SH-SY5Y (cell line): ENCODE results near the gene IL22RA1.

ENCODE experiments used
- GATA2 ChIP-seq: IDR thresholded peaks from 2 replicates; pipeline ENCODE4 v1.6.1; 2011; ENCODE audit warnings: mild to moderate bottlenecking, low read depth, low read length
- GATA3 ChIP-seq: IDR thresholded peaks from 2 replicates; pipeline ENCODE4 v1.6.1; 2011; ENCODE audit warnings: low read depth, mild to moderate bottlenecking, low read length, moderate library complexity

DNA sequence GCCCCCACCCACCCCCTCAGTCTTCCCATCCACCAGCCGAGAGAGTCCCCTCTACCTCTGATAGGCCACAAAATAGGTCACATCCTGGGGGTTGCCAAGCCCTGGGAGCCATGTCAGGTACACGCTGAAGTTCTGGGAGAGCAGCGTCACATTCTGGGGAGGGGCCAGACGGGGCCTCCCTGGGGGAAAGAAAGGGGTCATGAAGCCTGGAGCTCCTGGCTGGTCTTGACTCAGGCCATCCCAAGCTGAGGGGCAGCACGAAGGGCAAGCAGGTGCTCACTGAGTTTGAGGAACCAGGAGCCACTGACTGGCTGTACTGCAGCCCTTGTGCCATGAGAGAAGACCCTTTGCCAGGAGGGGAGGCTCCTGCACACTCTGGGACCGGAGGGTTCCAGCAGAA is 37.7 kb upstream of the IL22RA1 start:
- TF ChIP-seq GATA2 (no peak), GATA3 (no peak)
